IMR-90 (cell line): ENCODE data around the gene OSBPL8. TPM values are rescaled to one million over a fixed set of nuclear protein-coding genes. Genes with fewer than 3 reads are reported as not detected.

ENCODE experiments used
- ATAC-seq: fragments of 200-7000 bp; cut with Tn5 transposase; 2 replicates; pipeline ENCODE4 v1.9.1; 2020; ENCODE audit warnings: low read depth, mild to moderate bottlenecking, moderate library complexity
- BruUV-seq: library from RNA; stranded (reverse); fragments of 400-500 nt; replicated peaks from 2 replicates; lab custom pipeline; 2021; lab: Mats Ljungman, UMichigan
- CTCF ChIA-PET: fragments of 300-600 bp; formaldehyde crosslinking; extraction: SDS; loops from one replicate; lab custom pipeline; 2021; ENCODE audit warnings: antibody characterized with exemption; lab: Yijun Ruan, JAX
- POLR2A ChIA-PET: fragments of 300-600 bp; sonication (Branson Sonifier 250); formaldehyde crosslinking; loops from one replicate; lab custom pipeline; 2022; ENCODE audit warnings: antibody characterized with exemption; ENCODE audit not compliant: unreplicated experiment; lab: Charles Lee
- DNase-seq: peaks from one replicate; pipeline ENCODE4 v3.0.0; 2013
- H2AFZ ChIP-seq: replicated peaks from 2 replicates; pipeline ENCODE3; 2013; ENCODE audit warnings: low read length, mild to moderate bottlenecking; ENCODE audit not compliant: poor library complexity
- H2AK5ac ChIP-seq: 2 replicates; pipeline ENCODE4 v1.6.1; 2013; ENCODE audit warnings: low read depth, low read length, inconsistent platforms
- H2AK9ac ChIP-seq: replicated peaks from 2 replicates; pipeline ENCODE3; 2013; ENCODE audit warnings: mild to moderate bottlenecking, low read depth, low read length, moderate library complexity; ENCODE audit not compliant: poor library complexity
- H2BK120ac ChIP-seq: 2 replicates; pipeline ENCODE4 v1.6.1; 2013; ENCODE audit warnings: low read depth, low read length, inconsistent platforms
- H2BK15ac ChIP-seq: 3 replicates; pipeline ENCODE4 v1.6.1; 2013; ENCODE audit warnings: low read depth, low read length, inconsistent platforms
- H2BK20ac ChIP-seq: 2 replicates; pipeline ENCODE4 v1.6.1; 2013; ENCODE audit warnings: low read depth, mild to moderate bottlenecking, inconsistent platforms, low read length, moderate library complexity
- H2BK5ac ChIP-seq: 2 replicates; pipeline ENCODE4 v1.6.1; 2013; ENCODE audit warnings: mild to moderate bottlenecking, low read depth, low read length, inconsistent platforms; ENCODE audit not compliant: poor library complexity, severe bottlenecking
- H3K14ac ChIP-seq: replicated peaks from 2 replicates; pipeline ENCODE4 v1.6.1; 2013; ENCODE audit warnings: low read depth, low read length, inconsistent platforms
- H3K18ac ChIP-seq: 2 replicates; pipeline ENCODE4 v1.6.1; 2013; ENCODE audit warnings: low read depth, low read length, control low read depth
- H3K23ac ChIP-seq: 2 replicates; pipeline ENCODE4 v1.6.1; 2013; ENCODE audit warnings: low read depth, low read length, inconsistent platforms
- H3K27ac ChIP-seq: 2 replicates; pipeline ENCODE4 v1.5.1; 2013; ENCODE audit warnings: mild to moderate bottlenecking, control low read depth, low read length; ENCODE audit not compliant: insufficient read depth
- H3K27me3 ChIP-seq: 2 replicates; pipeline ENCODE4 v1.6.1; 2013; ENCODE audit warnings: low read length; ENCODE audit not compliant: control insufficient read depth, insufficient read depth
- H3K36me3 ChIP-seq: 2 replicates; pipeline ENCODE4 v1.6.1; 2013; ENCODE audit warnings: low read length, mixed read lengths; ENCODE audit not compliant: control insufficient read depth, insufficient read depth
- H3K4ac ChIP-seq: 2 replicates; pipeline ENCODE4 v1.6.1; 2013; ENCODE audit warnings: low read depth, low read length, inconsistent platforms
- H3K4me1 ChIP-seq: 2 replicates; pipeline ENCODE4 v1.6.1; 2013; ENCODE audit warnings: low read length, mixed read lengths; ENCODE audit not compliant: control insufficient read depth, insufficient read depth
- H3K4me2 ChIP-seq: 2 replicates; pipeline ENCODE4 v1.6.1; 2013; ENCODE audit warnings: low read depth, mild to moderate bottlenecking, control low read depth, low read length, moderate library complexity
- H3K4me3 ChIP-seq: 2 replicates; pipeline ENCODE4 v1.5.1; 2013; ENCODE audit warnings: low read depth, mild to moderate bottlenecking, control low read depth, low read length, moderate library complexity; ENCODE audit not compliant: insufficient read depth
- H3K56ac ChIP-seq: 2 replicates; pipeline ENCODE4 v1.6.1; 2013; ENCODE audit warnings: low read length, inconsistent platforms; ENCODE audit not compliant: insufficient read depth; ENCODE audit errors: extremely low read depth
- H3K79me1 ChIP-seq, 2 experiments: 2 replicates each; pipeline ENCODE4 v1.6.1; 2013; ENCODE audit warnings: low read length in 2 of 2, inconsistent platforms in 1 of 2, low read depth in 1 of 2
- H3K9ac ChIP-seq: 2 replicates; pipeline ENCODE4 v1.6.1; 2013; ENCODE audit warnings: low read depth, low read length, control low read depth
- H3K9me1 ChIP-seq: 2 replicates; pipeline ENCODE4 v1.6.1; 2013; ENCODE audit warnings: low read length, inconsistent platforms; ENCODE audit not compliant: insufficient read depth
- H3K9me3 ChIP-seq: 2 replicates; pipeline ENCODE4 v1.6.1; 2013; ENCODE audit warnings: low read length; ENCODE audit not compliant: control insufficient read depth, insufficient read depth
- H4K20me1 ChIP-seq: 2 replicates; pipeline ENCODE4 v1.6.1; 2013; ENCODE audit warnings: low read length, inconsistent platforms; ENCODE audit not compliant: insufficient read depth
- H4K5ac ChIP-seq: 2 replicates; pipeline ENCODE4 v1.6.1; 2013; ENCODE audit warnings: mild to moderate bottlenecking, low read depth, low read length, control low read depth
- H4K8ac ChIP-seq, 2 experiments: 2 replicates each; pipeline ENCODE4 v1.6.1; 2013; ENCODE audit warnings: low read depth in 2 of 2, low read length in 2 of 2, control low read depth in 1 of 2, inconsistent platforms in 1 of 2
- H4K91ac ChIP-seq: 2 replicates; pipeline ENCODE4 v1.6.1; 2013; ENCODE audit warnings: low read depth, low read length, inconsistent platforms; ENCODE audit not compliant: insufficient read depth
- CHD1 ChIP-seq: IDR thresholded peaks from 2 replicates; pipeline ENCODE4 v1.6.1; 2012; ENCODE audit warnings: low read depth, low read length, improper control_type of control experiment
- FOS ChIP-seq: fragments of 150-350 bp; IDR thresholded peaks from 2 replicates; pipeline ENCODE4 v1.6.1; 2016; ENCODE audit warnings: low read depth, low read length
- MAZ ChIP-seq: IDR thresholded peaks from 2 replicates; pipeline ENCODE4 v1.6.1; 2012; ENCODE audit warnings: low read depth, mild to moderate bottlenecking, low read length, improper control_type of control experiment, moderate library complexity, borderline replicate concordance
- POLR2A ChIP-seq: IDR thresholded peaks from 2 replicates; pipeline ENCODE4 v1.6.1; 2012; ENCODE audit warnings: mild to moderate bottlenecking, low read depth, low read length
- RCOR1 ChIP-seq: IDR thresholded peaks from 2 replicates; pipeline ENCODE4 v1.6.1; 2012; ENCODE audit warnings: mild to moderate bottlenecking, low read length, improper control_type of control experiment; ENCODE audit not compliant: insufficient replicate concordance
- SMC3 ChIP-seq: fragments of 150-350 bp; IDR thresholded peaks from 2 replicates; pipeline ENCODE4 v1.6.1; 2016; ENCODE audit warnings: low read depth, mild to moderate bottlenecking, antibody characterized with exemption, low read length, moderate library complexity
- dilution Hi-C: fragments of 300-500 bp; cut with HindIII; formaldehyde crosslinking; loops from one replicate; pipeline ENCODE4 v1.14.3; 2018; ENCODE audit warnings: low sequenced_read_pairs; ENCODE audit not compliant: unreplicated experiment
- in situ Hi-C: fragments of 300-500 bp; cut with MboI; formaldehyde crosslinking; loops from 3 replicates; pipeline ENCODE4 v1.14.3; 2019; ENCODE audit warnings: low sequenced_read_pairs, inconsistent platforms, mixed read lengths
- intact Hi-C: fragments of 100-400 bp; cut with micrococcal nuclease; formaldehyde crosslinking; loops from 2 replicates; pipeline ENCODE4 v1.10.0; 2022
- polyA plus RNA-seq, 3 experiments: library from polyadenylated mRNA; depleted of rRNA; stranded (reverse); fragments of >200 nt; gene quantifications; 2 replicates each; pipeline ENCODE4 v1.2.3, GENCODE V29; 2012; ENCODE audit warnings: low replicate concordance in 1 of 3
- total RNA-seq: library from RNA; depleted of rRNA; stranded (reverse); fragments of >200 nt; gene quantifications from 2 replicates; pipeline ENCODE4 v1.2.3, GENCODE V29; 2012
- TF ChIP-seq, protein P1 (sequence below): conservative IDR thresholded peaks from 2 replicates; pipeline ENCODE4 v1.5.1; 2012; ENCODE audit warnings: mild to moderate bottlenecking, low read depth, low read length, improper control_type of control experiment

The OSBPL8 gene
- total and polyA plus RNA-seq, 2 of the 4 experiments (the other 2 are of a cell fraction), result 17.8 to 24.2 TPM

DNA sequence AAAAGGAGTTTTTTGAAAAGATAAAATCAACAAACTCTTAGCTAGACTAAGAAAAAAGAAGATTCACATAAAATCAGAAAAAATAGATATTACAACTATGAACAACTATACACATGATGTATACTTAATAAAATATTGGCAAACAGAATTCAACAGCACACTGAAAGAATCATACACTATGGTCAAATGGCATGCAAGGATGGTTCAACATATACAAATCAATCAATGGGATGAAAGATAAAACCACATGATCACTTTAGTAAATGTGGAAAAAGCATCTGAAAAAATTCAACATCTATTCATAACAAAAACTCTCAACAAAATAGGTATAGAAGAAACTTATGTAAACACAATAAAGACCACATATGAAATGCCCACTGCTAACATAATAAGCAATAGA lies 126.8 kb downstream of the OSBPL8 start:
- dilution Hi-C loops, result no loop called here

More for the DNA sequence above, 126.8 kb downstream of the OSBPL8 start:
- no peaks in the 10 kb centered on the region for H4K20me1 ChIP-seq
- intact Hi-C loops (no loop called here), in situ Hi-C loops (no loop called here)
- no peak overlapping the region for H2BK120ac ChIP-seq
- H3K27me3 ChIP-seq, result no peaks in the 10 kb centered on the region
- H3K14ac ChIP-seq, result no peak overlapping the region
- H3K4me2 ChIP-seq, result no peak overlapping the region
- H3K79me1 ChIP-seq, result peaks cover 20 to 27% of the 10 kb centered on the region in 2 experiments
- H3K23ac ChIP-seq, result no peak overlapping the region
- H2BK5ac ChIP-seq, result no peak overlapping the region
- no peaks in the 10 kb centered on the region; the same call in 1 of the 2 replicates for H3K9me3 ChIP-seq
- H2AFZ ChIP-seq, result no peak overlapping the region
- H2BK15ac ChIP-seq, result no peak overlapping the region
- H3K27ac ChIP-seq, result no peak overlapping the region
- TF ChIP-seq RCOR1 (no peak), CHD1 (no peak), SMC3 (no peak), MAZ (no peak), FOS (no peak), POLR2A (no peak)
- TF ChIP-seq, protein P1, sequence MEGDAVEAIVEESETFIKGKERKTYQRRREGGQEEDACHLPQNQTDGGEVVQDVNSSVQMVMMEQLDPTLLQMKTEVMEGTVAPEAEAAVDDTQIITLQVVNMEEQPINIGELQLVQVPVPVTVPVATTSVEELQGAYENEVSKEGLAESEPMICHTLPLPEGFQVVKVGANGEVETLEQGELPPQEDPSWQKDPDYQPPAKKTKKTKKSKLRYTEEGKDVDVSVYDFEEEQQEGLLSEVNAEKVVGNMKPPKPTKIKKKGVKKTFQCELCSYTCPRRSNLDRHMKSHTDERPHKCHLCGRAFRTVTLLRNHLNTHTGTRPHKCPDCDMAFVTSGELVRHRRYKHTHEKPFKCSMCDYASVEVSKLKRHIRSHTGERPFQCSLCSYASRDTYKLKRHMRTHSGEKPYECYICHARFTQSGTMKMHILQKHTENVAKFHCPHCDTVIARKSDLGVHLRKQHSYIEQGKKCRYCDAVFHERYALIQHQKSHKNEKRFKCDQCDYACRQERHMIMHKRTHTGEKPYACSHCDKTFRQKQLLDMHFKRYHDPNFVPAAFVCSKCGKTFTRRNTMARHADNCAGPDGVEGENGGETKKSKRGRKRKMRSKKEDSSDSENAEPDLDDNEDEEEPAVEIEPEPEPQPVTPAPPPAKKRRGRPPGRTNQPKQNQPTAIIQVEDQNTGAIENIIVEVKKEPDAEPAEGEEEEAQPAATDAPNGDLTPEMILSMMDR, result no peak
- ChIA-PET CTCF (no interaction called here), POLR2A (no interaction called here)
- H3K56ac ChIP-seq, result no peak overlapping the region
- H3K9me1 ChIP-seq, result 0 out of 2 replicates have a peak, but pooled peaks cover 2% of the 10 kb centered on the region
- DNase-seq (no peak), ATAC-seq (no peak)
- H3K4ac ChIP-seq, result no peak overlapping the region
- H4K5ac ChIP-seq, result no peak overlapping the region
- H3K4me3 ChIP-seq, result no peak overlapping the region
- no peak overlapping the region for H3K18ac ChIP-seq
- H3K36me3 ChIP-seq, result no peaks in the 10 kb centered on the region
- no peak overlapping the region for H4K8ac ChIP-seq
- no peak overlapping the region for H3K9ac ChIP-seq
- no peak overlapping the region for H4K91ac ChIP-seq
- no peak overlapping the region for H2AK9ac ChIP-seq
- H3K4me1 ChIP-seq, result no peaks in the 10 kb centered on the region
- no TSS peak for BruUV-seq
- no peak overlapping the region for H2BK20ac ChIP-seq
- no peak overlapping the region for H2AK5ac ChIP-seq
